ENCODE measurements around the gene COPS3. TPM values are rescaled to one million over a fixed set of nuclear protein-coding genes. Genes with fewer than 3 reads are reported as not detected.

The COPS3 gene
- total and polyA plus RNA-seq, 9 of the 15 experiments (the other 6 are each of a cell fraction or from before 2014, with no cell fraction given), result 92.4 to 295 (median 167) TPM

DNA sequence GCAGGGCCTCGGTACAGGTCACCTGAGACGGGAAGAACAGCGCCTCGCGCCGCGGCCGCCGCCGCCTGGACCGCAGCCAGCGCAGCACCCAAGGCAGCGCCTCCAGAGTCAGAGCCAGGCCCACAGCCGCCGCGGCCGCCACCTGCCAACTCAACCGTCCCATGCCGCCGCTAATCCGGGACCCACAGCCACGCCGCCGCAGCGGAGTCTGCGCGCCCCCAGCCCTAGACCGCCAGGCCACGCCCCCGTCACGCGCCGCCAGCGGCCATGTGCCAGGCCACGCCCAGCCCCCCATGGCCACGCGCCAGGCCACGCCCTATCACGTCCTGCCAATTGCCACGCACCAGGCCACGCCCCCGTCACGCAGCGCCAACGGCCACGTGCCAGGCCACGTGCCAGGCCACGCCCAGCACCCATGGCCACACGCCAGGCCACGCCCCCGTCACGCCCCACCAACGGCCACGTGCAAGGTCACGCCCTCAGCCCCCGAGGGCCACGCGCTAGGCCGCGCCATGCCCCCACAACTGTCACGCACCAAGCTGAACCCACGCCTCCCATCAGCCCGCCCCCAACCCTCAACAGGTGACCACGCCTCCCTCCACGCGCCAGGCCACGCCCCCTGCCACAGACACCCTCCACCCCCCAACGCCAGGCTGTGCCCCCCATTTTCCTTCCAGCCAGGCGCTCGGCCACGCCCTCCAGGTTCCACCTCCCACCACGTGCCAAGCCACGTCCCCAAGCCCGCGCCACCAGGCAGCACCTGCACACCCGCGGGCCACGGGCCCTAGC lies 74.7 kb downstream of the COPS3 start, which contains the start of gene PLD6 (continued):
- TF ChIP-seq, protein P1, sequence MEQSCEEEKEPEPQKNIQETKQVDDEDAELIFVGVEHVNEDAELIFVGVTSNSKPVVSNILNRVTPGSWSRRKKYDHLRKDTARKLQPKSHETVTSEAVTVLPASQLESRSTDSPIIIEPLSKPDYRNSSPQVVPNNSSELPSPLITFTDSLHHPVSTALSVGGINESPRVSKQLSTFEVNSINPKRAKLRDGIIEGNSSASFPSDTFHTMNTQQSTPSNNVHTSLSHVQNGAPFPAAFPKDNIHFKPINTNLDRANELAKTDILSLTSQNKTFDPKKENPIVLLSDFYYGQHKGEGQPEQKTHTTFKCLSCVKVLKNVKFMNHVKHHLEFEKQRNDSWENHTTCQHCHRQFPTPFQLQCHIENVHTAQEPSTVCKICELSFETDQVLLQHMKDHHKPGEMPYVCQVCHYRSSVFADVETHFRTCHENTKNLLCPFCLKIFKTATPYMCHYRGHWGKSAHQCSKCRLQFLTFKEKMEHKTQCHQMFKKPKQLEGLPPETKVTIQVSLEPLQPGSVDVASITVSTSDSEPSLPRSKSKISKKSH (CRISPR knock-in tag; IDR thresholded peaks at IDR 0.05), result no peak
- TF ChIP-seq POLR3G (IDR thresholded peaks at IDR 0.05; ENCODE audit: extremely low read depth, insufficient read length, insufficient replicate concordance), result no peak
- no peak for TF ChIP-seq KAT2B (IDR thresholded peaks at IDR 0.05; ENCODE audit: low read depth, low read length)
- no peak for TF ChIP-seq ZNF764 (CRISPR knock-in tag; IDR thresholded peaks at IDR 0.05; ENCODE audit: low read depth)
- peak; percentile 29 for TF ChIP-seq RBBP5 (IDR thresholded peaks at IDR 0.05; ENCODE audit: borderline replicate concordance, insufficient read depth, low read length, poor library complexity, severe bottlenecking)
- no peak for TF ChIP-seq EHMT2 (IDR thresholded peaks at IDR 0.05)
- no peak for TF ChIP-seq BRCA1 (IDR thresholded peaks at IDR 0.05)
- peak; percentile 67 for TF ChIP-seq BRCA1 (CRISPR knock-in tag; IDR thresholded peaks at IDR 0.05)
- no peak for TF ChIP-seq HNRNPK (IDR thresholded peaks at IDR 0.05; ENCODE audit: low read depth, low read length, poor library complexity, severe bottlenecking)
- TF ChIP-seq, protein P2, sequence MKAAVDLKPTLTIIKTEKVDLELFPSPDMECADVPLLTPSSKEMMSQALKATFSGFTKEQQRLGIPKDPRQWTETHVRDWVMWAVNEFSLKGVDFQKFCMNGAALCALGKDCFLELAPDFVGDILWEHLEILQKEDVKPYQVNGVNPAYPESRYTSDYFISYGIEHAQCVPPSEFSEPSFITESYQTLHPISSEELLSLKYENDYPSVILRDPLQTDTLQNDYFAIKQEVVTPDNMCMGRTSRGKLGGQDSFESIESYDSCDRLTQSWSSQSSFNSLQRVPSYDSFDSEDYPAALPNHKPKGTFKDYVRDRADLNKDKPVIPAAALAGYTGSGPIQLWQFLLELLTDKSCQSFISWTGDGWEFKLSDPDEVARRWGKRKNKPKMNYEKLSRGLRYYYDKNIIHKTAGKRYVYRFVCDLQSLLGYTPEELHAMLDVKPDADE (conservative IDR thresholded peaks at IDR 0.05; ENCODE audit: control insufficient read depth, low read depth, low read length), result peak; percentile 51
- peak; percentile 17; the same call in 1 of the 2 replicates for TF ChIP-seq CBFA2T3 (IDR thresholded peaks at IDR 0.05)
- peak; percentile 92 for TF ChIP-seq NR3C1 (CRISPR knock-in tag; IDR thresholded peaks at IDR 0.05)
- no peak for TF ChIP-seq ZNF830 (CRISPR knock-in tag; IDR thresholded peaks at IDR 0.05)
- TF ChIP-seq DACH1 (IDR thresholded peaks at IDR 0.05; ENCODE audit: partially characterized antibody), result no peak
- TF ChIP-seq SMARCB1 (IDR thresholded peaks at IDR 0.05; ENCODE audit: insufficient read length, low read depth), result no peak
- TF ChIP-seq EP400 (IDR thresholded peaks at IDR 0.05), result peak; percentile 95
- TF ChIP-seq E2F3 (CRISPR knock-in tag; IDR thresholded peaks at IDR 0.05), result no peak
- TF ChIP-seq FUS (optimal IDR thresholded peaks at IDR 0.05; ENCODE audit: low read depth, low read length), result no peak
- TF ChIP-seq, protein P3, sequence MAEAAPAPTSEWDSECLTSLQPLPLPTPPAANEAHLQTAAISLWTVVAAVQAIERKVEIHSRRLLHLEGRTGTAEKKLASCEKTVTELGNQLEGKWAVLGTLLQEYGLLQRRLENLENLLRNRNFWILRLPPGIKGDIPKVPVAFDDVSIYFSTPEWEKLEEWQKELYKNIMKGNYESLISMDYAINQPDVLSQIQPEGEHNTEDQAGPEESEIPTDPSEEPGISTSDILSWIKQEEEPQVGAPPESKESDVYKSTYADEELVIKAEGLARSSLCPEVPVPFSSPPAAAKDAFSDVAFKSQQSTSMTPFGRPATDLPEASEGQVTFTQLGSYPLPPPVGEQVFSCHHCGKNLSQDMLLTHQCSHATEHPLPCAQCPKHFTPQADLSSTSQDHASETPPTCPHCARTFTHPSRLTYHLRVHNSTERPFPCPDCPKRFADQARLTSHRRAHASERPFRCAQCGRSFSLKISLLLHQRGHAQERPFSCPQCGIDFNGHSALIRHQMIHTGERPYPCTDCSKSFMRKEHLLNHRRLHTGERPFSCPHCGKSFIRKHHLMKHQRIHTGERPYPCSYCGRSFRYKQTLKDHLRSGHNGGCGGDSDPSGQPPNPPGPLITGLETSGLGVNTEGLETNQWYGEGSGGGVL (CRISPR knock-in tag; IDR thresholded peaks at IDR 0.05), result no peak
- TF ChIP-seq, protein P4, sequence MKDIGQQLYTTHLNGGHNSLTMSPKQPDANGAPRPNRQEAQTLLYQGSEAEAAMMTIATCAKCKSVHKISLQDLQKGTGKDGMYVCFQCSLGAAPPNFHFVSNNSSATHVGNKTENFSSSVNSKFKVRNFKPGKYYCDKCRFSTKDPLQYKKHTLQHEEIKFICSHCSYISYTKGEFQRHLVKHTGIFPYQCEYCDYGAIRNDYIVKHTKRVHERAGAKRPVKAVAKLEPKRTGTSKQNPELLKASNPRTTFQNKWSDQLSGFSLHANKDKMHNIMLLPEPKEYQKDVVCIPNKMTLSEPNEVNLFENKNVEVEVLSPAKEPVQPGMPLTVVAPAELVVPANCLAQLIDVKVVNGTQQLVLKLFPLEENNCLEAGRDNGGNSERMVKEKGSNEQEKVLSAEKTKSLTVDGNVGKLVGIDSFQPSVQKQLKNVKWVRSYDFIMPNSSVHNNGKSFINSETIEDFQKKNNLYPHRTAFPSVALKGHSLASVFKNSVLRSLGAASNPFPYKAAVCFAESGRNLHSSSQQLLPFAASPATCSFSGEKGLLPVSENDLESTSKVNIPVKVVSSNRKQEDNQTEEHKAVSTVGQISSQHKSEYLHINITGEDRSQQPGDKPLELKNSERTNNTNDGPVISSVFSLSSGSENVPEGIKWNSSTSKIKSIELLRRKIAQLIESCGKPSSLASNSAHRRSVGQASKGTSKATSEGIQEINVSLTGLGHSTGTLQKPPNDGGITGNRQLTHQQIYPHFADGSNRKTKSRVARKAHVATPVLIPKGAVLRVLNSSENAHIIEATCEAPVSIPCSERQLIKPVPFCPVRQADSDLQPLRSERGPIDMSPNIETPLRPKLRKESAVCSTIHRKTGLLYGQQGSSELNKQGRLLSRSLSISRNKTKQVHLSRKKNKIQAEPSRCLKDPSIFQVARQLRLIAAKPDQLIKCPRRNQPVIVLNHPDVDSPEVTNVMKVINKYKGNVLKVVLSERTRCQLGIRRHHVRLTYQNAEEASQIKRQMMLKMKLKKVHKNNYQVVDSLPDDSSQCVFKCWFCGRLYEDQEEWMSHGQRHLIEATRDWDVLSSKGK (CRISPR knock-in tag; IDR thresholded peaks at IDR 0.05), result no peak
- TF ChIP-seq ZBTB17 (CRISPR knock-in tag; IDR thresholded peaks at IDR 0.05), result no peak

Data from K562 (cell line).